Gastrocnemius medialis (tissue), 4 donors: Measurements from ENCODE around the gene SAPCD1.
"Not testable (repeated sequence)": the region's sequence is repeated elsewhere in the genome, so short reads cannot be mapped to it uniquely, and the experiment has no call there.

Experiments
- CTCF ChIP-seq, 5 experiments: fragments of 450-650 bp in 3 of 5; fragments of 200-600 bp in 2 of 5; sonication (generic) in 2 of 5; IDR thresholded peaks in 4 of 5; conservative IDR thresholded peaks in 1 of 5; 1 replicate in 4 of 5; 2 replicates in 1 of 5; pipeline ENCODE4 v1.5.1; 2016 to 2019; ENCODE audit warnings: antibody characterized with exemption in 5 of 5, mild to moderate bottlenecking in 3 of 5, moderate library complexity in 3 of 5
- POLR2A ChIP-seq, 2 donors: fragments of 450-650 bp; IDR thresholded peaks; one replicate each; pipeline ENCODE4 v1.6.1; 2017; ENCODE audit warnings: antibody characterized with exemption in 2 of 2, mild to moderate bottlenecking in 2 of 2, moderate library complexity in 2 of 2

GRCh38 chr6:31808599-31808998 is 46.1 kb downstream of the SAPCD1 start:
- TF ChIP-seq CTCF (IDR thresholded peaks at IDR 0.05 in 4 of 5, conservative IDR thresholded peaks at IDR 0.05 in 1 of 5); POLR2A (IDR thresholded peaks at IDR 0.05): not testable (repeated sequence)
